GM21717 (cell line): ENCODE results near the gene ZNF500.
"Not testable (repeated sequence)": the region's sequence is repeated elsewhere in the genome, so short reads cannot be mapped to it uniquely, and the experiment has no call there.

Source experiments
- ATAC-seq: cut with Tn5 transposase; IDR thresholded peaks from one replicate; pipeline ENCODE4 v1.9.1; 2021; ENCODE audit warnings: mild to moderate bottlenecking, moderate library complexity; ENCODE audit not compliant: unreplicated experiment

The ZNF500 gene

GRCh38 chr16:4796982-4797804 is 30.2 kb upstream of the ZNF500 start:
- ATAC-seq: no peak

- no peak for ATAC-seq
Measured at GRCh38 chr16:4795828-4796572, 29.0 kb upstream of the ZNF500 start.

- ATAC-seq: no peak
Measured at GRCh38 chr16:4795181-4795827, 28.3 kb upstream of the ZNF500 start, which contains the start of gene SMIM22. SMIM22 (plus strand) TSS chr16:4795369; CDS start chr16:4795735, 366 bp downstream.

GRCh38 chr16:4792951-4793513 is 26.1 kb upstream of the ZNF500 start:
- ATAC-seq: no peak

GRCh38 chr16:4790871-4791270 is 23.9 kb upstream of the ZNF500 start:
- ATAC-seq: no peak

GRCh38 chr16:4790261-4790660 is 23.3 kb upstream of the ZNF500 start:
- ATAC-seq: no peak

GRCh38 chr16:4788910-4789309 is 21.9 kb upstream of the ZNF500 start:
- ATAC-seq: no peak

- ATAC-seq: no peak
Measured at GRCh38 chr16:4788489-4788889, 21.5 kb upstream of the ZNF500 start.

- no peak for ATAC-seq
Measured at GRCh38 chr16:4787627-4788482, 20.9 kb upstream of the ZNF500 start, which contains the start of gene SEPTIN12. SEPTIN12 (minus strand) TSS chr16:4788345; CDS start chr16:4787645, 700 bp downstream.

- no peak for ATAC-seq
Measured at GRCh38 chr16:4787068-4787467, 20.1 kb upstream of the ZNF500 start.

GRCh38 chr16:4785758-4786433 is 18.9 kb upstream of the ZNF500 start:
- no peak for ATAC-seq

GRCh38 chr16:4784444-4784987 is 17.6 kb upstream of the ZNF500 start:
- ATAC-seq: not testable (repeated sequence)

GRCh38 chr16:4783951-4784336 is 17.0 kb upstream of the ZNF500 start:
- ATAC-seq: no peak

- ATAC-seq: no peak
Measured at GRCh38 chr16:4783251-4783950, 16.4 kb upstream of the ZNF500 start.

- ATAC-seq: no peak
Measured at GRCh38 chr16:4780235-4780634, 13.3 kb upstream of the ZNF500 start.

- no peak for ATAC-seq
Measured at GRCh38 chr16:4778050-4778392, 11.1 kb upstream of the ZNF500 start.

- no peak for ATAC-seq
Measured at GRCh38 chr16:4777339-4778049, 10.5 kb upstream of the ZNF500 start.

GRCh38 chr16:4776141-4776705 is 9.3 kb upstream of the ZNF500 start:
- ATAC-seq: no peak
